Neural cell (in vitro differentiated cells): ENCODE data around the gene YIF1B. TPM values are rescaled to one million over a fixed set of nuclear protein-coding genes. Genes with fewer than 3 reads are reported as not detected.

Experiments used
- H2AFZ ChIP-seq: fragments of 200-600, 300-800 bp; sonication (generic), shearing (Covaris generic); 2 replicates; pipeline ENCODE4 v1.6.0; 2014; ENCODE audit warnings: low read depth, mild to moderate bottlenecking, antibody characterized with exemption, low read length, moderate library complexity
- H3F3A ChIP-seq: fragments of 200-600 bp; shearing (Covaris generic); 2 replicates; pipeline ENCODE4 v1.6.1; 2016; ENCODE audit warnings: mild to moderate bottlenecking, moderate library complexity, mixed read lengths, antibody characterized with exemption, low read length; ENCODE audit not compliant: insufficient read depth, poor library complexity, severe bottlenecking
- H3K27ac ChIP-seq: fragments of 200-600, 300-800 bp; sonication (generic), shearing (Covaris generic); 2 replicates; pipeline ENCODE4 v1.5.1; 2014; ENCODE audit warnings: mild to moderate bottlenecking, low read length, moderate library complexity
- H3K27me3 ChIP-seq: fragments of 300-800, 200-600 bp; sonication (generic), shearing (Covaris generic); 2 replicates; pipeline ENCODE4 v1.6.0; 2014; ENCODE audit warnings: mild to moderate bottlenecking, low read depth, low read length, moderate library complexity; ENCODE audit not compliant: insufficient read depth
- H3K36me3 ChIP-seq: fragments of 300-800, 200-600 bp; sonication (generic), shearing (Covaris generic); 2 replicates; pipeline ENCODE4 v1.5.1; 2014; ENCODE audit warnings: mild to moderate bottlenecking, antibody characterized with exemption, low read length, moderate library complexity; ENCODE audit not compliant: insufficient read depth
- H3K4me2 ChIP-seq: fragments of 300-800, 200-600 bp; sonication (generic), shearing (Covaris generic); 2 replicates; pipeline ENCODE4 v1.6.0; 2014; ENCODE audit warnings: mild to moderate bottlenecking, low read length
- H3K4me3 ChIP-seq: fragments of 300-800, 200-600 bp; sonication (generic), shearing (Covaris generic); 2 replicates; pipeline ENCODE4 v1.5.1; 2014; ENCODE audit warnings: mild to moderate bottlenecking, low read length, moderate library complexity
- H3K79me2 ChIP-seq: fragments of 200-600 bp; shearing (Covaris generic); replicated peaks from 2 replicates; pipeline ENCODE4 v1.6.0; 2014; ENCODE audit warnings: mild to moderate bottlenecking, low read length, moderate library complexity; ENCODE audit not compliant: insufficient read depth
- H3K9ac ChIP-seq: fragments of 300-800, 200-600 bp; sonication (generic), shearing (Covaris generic); 2 replicates; pipeline ENCODE4 v1.6.1; 2016; ENCODE audit warnings: mild to moderate bottlenecking, low read length, mixed read lengths
- H3K9me2 ChIP-seq: fragments of 200-600 bp; shearing (Covaris generic); 2 replicates; pipeline ENCODE4 v1.6.1; 2016; ENCODE audit warnings: mild to moderate bottlenecking, low read length, mixed read lengths; ENCODE audit not compliant: insufficient read depth
- H3K9me3 ChIP-seq: fragments of 200-600, 300-800 bp; sonication (generic), shearing (Covaris generic); 2 replicates; pipeline ENCODE4 v1.6.1; 2016; ENCODE audit warnings: mild to moderate bottlenecking, mixed run types, low read length, moderate library complexity, mixed read lengths
- H4K20me1 ChIP-seq: fragments of 200-600 bp; shearing (Covaris generic); 2 replicates; pipeline ENCODE4 v1.6.1; 2016; ENCODE audit warnings: mild to moderate bottlenecking, mixed run types; ENCODE audit not compliant: insufficient read depth
- EP300 ChIP-seq: fragments of 450-650 bp; conservative IDR thresholded peaks from 2 replicates; pipeline ENCODE4 v1.6.1; 2014; ENCODE audit warnings: antibody characterized with exemption, mild to moderate bottlenecking, moderate library complexity; ENCODE audit not compliant: poor library complexity, severe bottlenecking
- EZH2 ChIP-seq: fragments of 200-600, 300-800 bp; shearing (Covaris generic), sonication (generic); IDR thresholded peaks from 2 replicates; pipeline ENCODE4 v1.6.1; 2014; ENCODE audit warnings: antibody characterized with exemption, low read length, borderline replicate concordance, mild to moderate bottlenecking; ENCODE audit not compliant: insufficient read depth, poor library complexity, severe bottlenecking
- MXI1 ChIP-seq: fragments of 450-650 bp; conservative IDR thresholded peaks from 2 replicates; pipeline ENCODE4 v1.6.1; 2014; ENCODE audit warnings: antibody characterized with exemption, mild to moderate bottlenecking; ENCODE audit not compliant: poor library complexity, severe bottlenecking
- POLR2AphosphoS5 ChIP-seq: IDR thresholded peaks from 2 replicates; pipeline ENCODE4 v1.6.1; 2012
- RAD21 ChIP-seq: fragments of 450-650 bp; conservative IDR thresholded peaks from 2 replicates; pipeline ENCODE4 v1.6.1; 2014; ENCODE audit warnings: antibody characterized with exemption, mild to moderate bottlenecking, moderate library complexity
- SMC3 ChIP-seq: fragments of 450-650 bp; conservative IDR thresholded peaks from 2 replicates; pipeline ENCODE4 v1.6.1; 2014; ENCODE audit warnings: antibody characterized with exemption, mild to moderate bottlenecking, moderate library complexity; ENCODE audit not compliant: poor library complexity
- TAF1 ChIP-seq: IDR thresholded peaks from 2 replicates; pipeline ENCODE4 v1.6.1; 2012; ENCODE audit warnings: low read depth
- polyA plus RNA-seq: library from polyadenylated mRNA; depleted of rRNA; stranded (reverse); fragments of >200 nt; gene quantifications from 2 replicates; pipeline ENCODE4 v1.2.3, GENCODE V29; 2014
- TF ChIP-seq, protein P1 (sequence below): fragments of 450-650 bp; IDR thresholded peaks from 2 replicates; pipeline ENCODE4 v1.5.1; 2014; ENCODE audit warnings: antibody characterized with exemption, mild to moderate bottlenecking, moderate library complexity; ENCODE audit not compliant: poor library complexity, severe bottlenecking
- TF ChIP-seq, protein P2 (sequence below): IDR thresholded peaks from 2 replicates; pipeline ENCODE4 v1.6.1; 2012; ENCODE audit warnings: borderline replicate concordance

The YIF1B gene
- polyA plus RNA-seq, 1 donor from 2014 or later, result 84.0 TPM

DNA sequence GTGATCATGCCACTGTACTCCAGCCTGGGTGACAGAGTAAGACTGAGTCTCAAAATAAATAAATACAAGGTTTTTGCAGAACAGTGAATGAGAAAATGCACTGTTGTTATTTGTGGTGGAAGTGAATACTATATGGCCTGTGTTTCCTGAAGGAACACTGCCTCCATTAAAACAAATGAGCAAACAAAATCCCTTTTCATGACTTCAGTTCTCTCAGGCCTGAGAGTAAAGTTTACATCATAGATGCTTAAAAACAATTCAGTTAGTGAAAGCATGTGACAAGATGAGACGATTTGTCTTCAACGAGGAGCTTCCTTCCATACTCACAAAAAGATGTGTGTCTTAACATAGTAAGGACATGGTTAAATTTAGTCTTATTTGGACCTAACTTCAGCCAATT is 37.0 kb downstream of the YIF1B start:
- no peak overlapping the region for H3K4me2 ChIP-seq

DNA sequence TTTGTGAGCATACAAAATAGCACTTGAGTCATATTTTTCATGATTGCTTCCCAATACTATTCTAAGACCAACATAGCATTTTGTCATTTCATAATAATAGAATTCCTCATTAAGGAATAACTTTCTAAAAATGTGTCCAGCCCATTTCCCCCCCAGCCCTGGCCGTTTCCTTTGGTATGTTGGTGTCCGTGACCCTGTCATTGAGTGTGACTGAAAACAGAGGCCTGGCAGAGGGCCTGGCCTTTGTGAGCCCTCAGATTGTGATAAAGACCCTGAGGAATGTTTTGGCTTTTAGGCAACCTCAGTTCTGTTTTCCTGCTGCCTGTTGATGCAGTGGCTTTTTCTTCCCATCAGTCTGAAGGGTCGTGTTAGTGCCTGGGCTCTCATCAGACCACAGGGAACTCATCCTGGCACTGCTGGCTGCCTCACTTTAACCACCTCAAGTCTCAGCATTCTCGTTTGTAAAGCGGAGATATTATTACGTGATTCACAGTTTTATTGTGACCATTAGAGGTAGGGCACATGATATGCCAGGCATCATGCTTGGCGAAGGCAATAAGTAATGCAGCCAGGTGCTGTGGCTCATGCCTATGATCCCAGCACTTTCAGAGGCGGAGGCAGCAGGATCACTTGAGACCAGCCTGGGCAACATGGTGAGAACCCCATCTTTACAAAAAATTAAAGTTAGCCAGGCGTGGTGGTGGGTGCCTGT is 37.6 kb downstream of the YIF1B start:
- no peaks in the 10 kb centered on the region for H4K20me1 ChIP-seq
- H2AFZ ChIP-seq, result no peak overlapping the region
- no peaks in the 10 kb centered on the region for H3F3A ChIP-seq
- no peak overlapping the region for H3K4me3 ChIP-seq
- H3K9me3 ChIP-seq, result no peaks in the 10 kb centered on the region
- no peak overlapping the region for H3K9ac ChIP-seq
- no peak overlapping the region for H3K27ac ChIP-seq
- H3K4me2 ChIP-seq, result no peak overlapping the region
- no peaks in the 10 kb centered on the region for H3K9me2 ChIP-seq
- H3K27me3 ChIP-seq, result no peaks in the 10 kb centered on the region
- H3K36me3 ChIP-seq, result no peaks in the 10 kb centered on the region
- H3K79me2 ChIP-seq, result no peaks in the 10 kb centered on the region
- TF ChIP-seq RAD21, result no peak
- no peak for TF ChIP-seq POLR2AphosphoS5
- no peak for TF ChIP-seq EZH2
- TF ChIP-seq, protein P1, sequence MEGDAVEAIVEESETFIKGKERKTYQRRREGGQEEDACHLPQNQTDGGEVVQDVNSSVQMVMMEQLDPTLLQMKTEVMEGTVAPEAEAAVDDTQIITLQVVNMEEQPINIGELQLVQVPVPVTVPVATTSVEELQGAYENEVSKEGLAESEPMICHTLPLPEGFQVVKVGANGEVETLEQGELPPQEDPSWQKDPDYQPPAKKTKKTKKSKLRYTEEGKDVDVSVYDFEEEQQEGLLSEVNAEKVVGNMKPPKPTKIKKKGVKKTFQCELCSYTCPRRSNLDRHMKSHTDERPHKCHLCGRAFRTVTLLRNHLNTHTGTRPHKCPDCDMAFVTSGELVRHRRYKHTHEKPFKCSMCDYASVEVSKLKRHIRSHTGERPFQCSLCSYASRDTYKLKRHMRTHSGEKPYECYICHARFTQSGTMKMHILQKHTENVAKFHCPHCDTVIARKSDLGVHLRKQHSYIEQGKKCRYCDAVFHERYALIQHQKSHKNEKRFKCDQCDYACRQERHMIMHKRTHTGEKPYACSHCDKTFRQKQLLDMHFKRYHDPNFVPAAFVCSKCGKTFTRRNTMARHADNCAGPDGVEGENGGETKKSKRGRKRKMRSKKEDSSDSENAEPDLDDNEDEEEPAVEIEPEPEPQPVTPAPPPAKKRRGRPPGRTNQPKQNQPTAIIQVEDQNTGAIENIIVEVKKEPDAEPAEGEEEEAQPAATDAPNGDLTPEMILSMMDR, result no peak
- TF ChIP-seq SMC3, result no peak
- no peak for TF ChIP-seq EP300
- no peak for TF ChIP-seq TAF1
- TF ChIP-seq MXI1, result no peak
- TF ChIP-seq, protein P2, sequence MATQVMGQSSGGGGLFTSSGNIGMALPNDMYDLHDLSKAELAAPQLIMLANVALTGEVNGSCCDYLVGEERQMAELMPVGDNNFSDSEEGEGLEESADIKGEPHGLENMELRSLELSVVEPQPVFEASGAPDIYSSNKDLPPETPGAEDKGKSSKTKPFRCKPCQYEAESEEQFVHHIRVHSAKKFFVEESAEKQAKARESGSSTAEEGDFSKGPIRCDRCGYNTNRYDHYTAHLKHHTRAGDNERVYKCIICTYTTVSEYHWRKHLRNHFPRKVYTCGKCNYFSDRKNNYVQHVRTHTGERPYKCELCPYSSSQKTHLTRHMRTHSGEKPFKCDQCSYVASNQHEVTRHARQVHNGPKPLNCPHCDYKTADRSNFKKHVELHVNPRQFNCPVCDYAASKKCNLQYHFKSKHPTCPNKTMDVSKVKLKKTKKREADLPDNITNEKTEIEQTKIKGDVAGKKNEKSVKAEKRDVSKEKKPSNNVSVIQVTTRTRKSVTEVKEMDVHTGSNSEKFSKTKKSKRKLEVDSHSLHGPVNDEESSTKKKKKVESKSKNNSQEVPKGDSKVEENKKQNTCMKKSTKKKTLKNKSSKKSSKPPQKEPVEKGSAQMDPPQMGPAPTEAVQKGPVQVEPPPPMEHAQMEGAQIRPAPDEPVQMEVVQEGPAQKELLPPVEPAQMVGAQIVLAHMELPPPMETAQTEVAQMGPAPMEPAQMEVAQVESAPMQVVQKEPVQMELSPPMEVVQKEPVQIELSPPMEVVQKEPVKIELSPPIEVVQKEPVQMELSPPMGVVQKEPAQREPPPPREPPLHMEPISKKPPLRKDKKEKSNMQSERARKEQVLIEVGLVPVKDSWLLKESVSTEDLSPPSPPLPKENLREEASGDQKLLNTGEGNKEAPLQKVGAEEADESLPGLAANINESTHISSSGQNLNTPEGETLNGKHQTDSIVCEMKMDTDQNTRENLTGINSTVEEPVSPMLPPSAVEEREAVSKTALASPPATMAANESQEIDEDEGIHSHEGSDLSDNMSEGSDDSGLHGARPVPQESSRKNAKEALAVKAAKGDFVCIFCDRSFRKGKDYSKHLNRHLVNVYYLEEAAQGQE, result no peak

More for the DNA sequence above, 37.0 kb downstream of the YIF1B start:
- Histone ChIP-seq H4K20me1 (no peaks in the 10 kb centered on the region), H3K79me2 (no peaks in the 10 kb centered on the region), H3F3A (no peaks in the 10 kb centered on the region), H3K27ac (no peak overlapping the region), H3K9me3 (no peaks in the 10 kb centered on the region), H3K27me3 (no peaks in the 10 kb centered on the region), H3K36me3 (no peaks in the 10 kb centered on the region), H3K9me2 (no peaks in the 10 kb centered on the region), H3K9ac (no peak overlapping the region), H2AFZ (no peak overlapping the region), H3K4me3 (no peak overlapping the region)
- TF ChIP-seq EZH2 (no peak), SMC3 (no peak), RAD21 (no peak), EP300 (no peak), POLR2AphosphoS5 (no peak), MXI1 (no peak), TAF1 (no peak)
- TF ChIP-seq, protein P2, result no peak
- TF ChIP-seq, protein P1, result no peak
